Natural killer cell (primary cell): Measurements from ENCODE around the gene TMPRSS7. TPM values are rescaled to one million over a fixed set of nuclear protein-coding genes. Genes with fewer than 3 reads are reported as not detected.
"Not testable (repeated sequence)": the region's sequence is repeated elsewhere in the genome, so short reads cannot be mapped to it uniquely, and the experiment has no call there.

ENCODE experiments used
- ATAC-seq, 3 donors: fragments of 150-1000 bp in 2 of 3; fragments of 200-7000 bp in 1 of 3; cut with Tn5 transposase; 1 replicate in 1 of 3; 2 replicates in 2 of 3; pipeline ENCODE4 v1.10.0; 2021; ENCODE audit warnings: mild to moderate bottlenecking in 2 of 3, moderate library complexity in 2 of 3
- DNase-seq, 2 donors: peaks; one replicate each; pipeline versions ENCODE4 v3.0.0 to v3.0.0-alpha.2; 2013 to 2021; ENCODE audit warnings: mixed read lengths in 1 of 2
- H3K27ac ChIP-seq: one replicate; pipeline ENCODE4 v1.5.1; 2013; ENCODE audit warnings: mild to moderate bottlenecking, low read length
- H3K27me3 ChIP-seq: one replicate; pipeline ENCODE4 v1.6.1; 2013; ENCODE audit warnings: low read length; ENCODE audit not compliant: control insufficient read depth, insufficient read depth
- H3K36me3 ChIP-seq: one replicate; pipeline ENCODE4 v1.6.1; 2013; ENCODE audit warnings: low read length; ENCODE audit not compliant: control insufficient read depth, insufficient read depth
- H3K4me1 ChIP-seq: one replicate; pipeline ENCODE4 v1.6.1; 2013; ENCODE audit warnings: low read length; ENCODE audit not compliant: control insufficient read depth, insufficient read depth
- H3K4me3 ChIP-seq: one replicate; pipeline ENCODE4 v1.5.1; 2013; ENCODE audit warnings: low read length
- H3K9me3 ChIP-seq: one replicate; pipeline ENCODE4 v1.6.1; 2013; ENCODE audit warnings: low read length; ENCODE audit not compliant: control insufficient read depth, insufficient read depth
- H3K27ac Mint-ChIP-seq, 2 donors: one replicate each; pipeline ENCODE4 v1.8.0; 2022; ENCODE audit warnings: mild to moderate bottlenecking in 2 of 2, mixed read lengths in 2 of 2, moderate library complexity in 1 of 2
- H3K27me3 Mint-ChIP-seq, 2 donors: one replicate each; pipeline ENCODE4 v1.8.0; 2022; ENCODE audit warnings: low read depth in 2 of 2, mixed read lengths in 2 of 2
- H3K36me3 Mint-ChIP-seq: one replicate; pipeline ENCODE4 v1.8.0; 2022; ENCODE audit warnings: mixed read lengths
- H3K4me1 Mint-ChIP-seq, 2 donors: one replicate each; pipeline ENCODE4 v1.8.0; 2022; ENCODE audit warnings: mixed read lengths in 2 of 2
- H3K4me3 Mint-ChIP-seq: one replicate; pipeline ENCODE4 v1.8.0; 2022; ENCODE audit warnings: mild to moderate bottlenecking, moderate library complexity, mixed read lengths
- H3K9me3 Mint-ChIP-seq, 2 donors: one replicate each; pipeline ENCODE4 v1.8.0; 2022; ENCODE audit warnings: mixed read lengths in 2 of 2
- CTCF ChIP-seq: fragments of 200-600 bp; IDR thresholded peaks from one replicate; pipeline ENCODE4 v1.8.0; 2022; ENCODE audit warnings: antibody characterized with exemption
- WGBS: methylation state at CpG from one replicate; pipeline ENCODE4 v1.1.7; 2013; ENCODE audit warnings: missing lambda C conversion rate; ENCODE audit not compliant: insufficient coverage; 5-methylcytosine and 5-hydroxymethylcytosine counted together
- intact Hi-C: fragments of 100-400 bp; cut with micrococcal nuclease; formaldehyde crosslinking; loops from one replicate; pipeline ENCODE4 v1.14.2; 2022
- total RNA-seq, 4 donors: library from RNA; stranded (reverse); fragments of 120-200 nt in 1 of 4; gene quantifications; one replicate each; pipeline versions ENCODE4 v1.2.3 to v1.2.4, GENCODE V29; 2013 to 2022

Gene TMPRSS7
- total RNA-seq, 3 donors from 2014 or later (not counting 1 experiment from before 2014, with no cell fraction given): not detected

GRCh38 chr3:112030901-112031300, 3.6 kb upstream of the TMPRSS7 start:
- Mint-ChIP-seq H3K36me3 (no peaks in the 10 kb centered on the region), H3K4me3 (no peak overlapping the region), H3K9me3 (no peaks in the 10 kb centered on the region), H3K27me3 (peaks cover 0 to 4% of the 10 kb centered on the region in 2 donors), H3K27ac (no peak overlapping the region), H3K4me1 (no peaks in the 10 kb centered on the region)
- DNase-seq: no peak
- no peak for ATAC-seq
- Histone ChIP-seq H3K9me3 (no peaks in the 10 kb centered on the region), H3K27ac (no peak overlapping the region), H3K4me1 (no peaks in the 10 kb centered on the region), H3K36me3 (no peaks in the 10 kb centered on the region), H3K4me3 (no peak overlapping the region), H3K27me3 (no peaks in the 10 kb centered on the region)
- intact Hi-C loops: no loop called here
- TF ChIP-seq CTCF: no peak
- 83% methylated on average over 3 of the region's 5 CpGs for WGBS

- no peak overlapping the region for H3K4me3 ChIP-seq
- Mint-ChIP-seq H3K27ac (no peak overlapping the region), H3K4me3 (no peak overlapping the region), H3K36me3 (no peaks in the 10 kb centered on the region), H3K4me1 (no peaks in the 10 kb centered on the region), H3K9me3 (no peaks in the 10 kb centered on the region), H3K27me3 (peaks cover 0 to 4% of the 10 kb centered on the region in 2 donors)
- no peak overlapping the region for H3K27ac ChIP-seq
- H3K27me3 ChIP-seq: no peaks in the 10 kb centered on the region
- no peak for TF ChIP-seq CTCF
- H3K36me3 ChIP-seq: no peaks in the 10 kb centered on the region
- H3K4me1 ChIP-seq: no peaks in the 10 kb centered on the region
- no peak for ATAC-seq
- intact Hi-C loops: no loop called here
- DNase-seq: no peak
- WGBS: 85% methylated on average over 5 of the region's 5 CpGs
- H3K9me3 ChIP-seq: no peaks in the 10 kb centered on the region
Observed at GRCh38 chr3:112032098-112032731, 2.3 kb upstream of the TMPRSS7 start.

GRCh38 chr3:112035241-112035640, 705 bp downstream of the TMPRSS7 start:
- Mint-ChIP-seq H3K27me3 (peaks cover 4 to 7% of the 10 kb centered on the region in 2 donors), H3K4me1 (no peaks in the 10 kb centered on the region), H3K27ac (no peak overlapping the region), H3K9me3 (no peaks in the 10 kb centered on the region), H3K4me3 (no peak overlapping the region), H3K36me3 (no peaks in the 10 kb centered on the region)
- TF ChIP-seq CTCF: no peak
- H3K27ac ChIP-seq: no peak overlapping the region
- no peak for ATAC-seq
- no peaks in the 10 kb centered on the region for H3K9me3 ChIP-seq
- 81% methylated on average over 3 of the region's 3 CpGs for WGBS
- no peak overlapping the region for H3K4me3 ChIP-seq
- no peak for DNase-seq
- no peaks in the 10 kb centered on the region for H3K4me1 ChIP-seq
- intact Hi-C loops: no loop called here
- no peaks in the 10 kb centered on the region for H3K27me3 ChIP-seq
- no peaks in the 10 kb centered on the region for H3K36me3 ChIP-seq

- H3K27ac Mint-ChIP-seq, DNase-seq, H3K4me3 ChIP-seq, ATAC-seq, H3K27ac ChIP-seq, H3K4me1 ChIP-seq, H3K9me3 Mint-ChIP-seq, H3K4me1 Mint-ChIP-seq, intact Hi-C loops, H3K9me3 ChIP-seq, H3K4me3 Mint-ChIP-seq, H3K27me3 ChIP-seq, H3K36me3 Mint-ChIP-seq, H3K36me3 ChIP-seq: not testable (repeated sequence)
- peaks cover 7 to 12% of the 10 kb centered on the region in 2 donors for H3K27me3 Mint-ChIP-seq
- WGBS: 71% methylated on average over 2 of the region's 4 CpGs
Observed at GRCh38 chr3:112037194-112037593, 2.7 kb downstream of the TMPRSS7 start.
